Measurements from ENCODE around the gene HS6ST3.

Gene HS6ST3

GRCh38 chr13:96636001-96636709 lies 546.2 kb downstream of the HS6ST3 start:
- no peak overlapping the region for H3K4me3 ChIP-seq (ENCODE audit: low read length)
- no peak for TF ChIP-seq CTCF (conservative IDR thresholded peaks at IDR 0.05; ENCODE audit: low read length)
- DNase-seq (ENCODE audit: low read depth): no peak

- no peak overlapping the region for H3K4me3 ChIP-seq (ENCODE audit: low read length)
- TF ChIP-seq CTCF (conservative IDR thresholded peaks at IDR 0.05; ENCODE audit: low read length): no peak
- no peak for DNase-seq (ENCODE audit: low read depth)
Measured at GRCh38 chr13:96637039-96637438, 547.1 kb downstream of the HS6ST3 start.

- no peak for DNase-seq (ENCODE audit: low read depth)
- H3K4me3 ChIP-seq (ENCODE audit: low read length): no peak overlapping the region
- TF ChIP-seq CTCF (conservative IDR thresholded peaks at IDR 0.05; ENCODE audit: low read length): no peak
Measured at GRCh38 chr13:96646101-96646500, 556.2 kb downstream of the HS6ST3 start.

- H3K4me3 ChIP-seq (ENCODE audit: low read length): no peak overlapping the region
- DNase-seq (ENCODE audit: low read depth): no peak
- TF ChIP-seq CTCF (conservative IDR thresholded peaks at IDR 0.05; ENCODE audit: low read length): no peak
Measured at GRCh38 chr13:96646515-96647211, 556.8 kb downstream of the HS6ST3 start.

GRCh38 chr13:96650301-96650886 lies 560.5 kb downstream of the HS6ST3 start:
- no peak; the same call in 1 of the 2 replicates for TF ChIP-seq CTCF (conservative IDR thresholded peaks at IDR 0.05; ENCODE audit: low read length)
- DNase-seq (ENCODE audit: low read depth): peak; percentile 41
- H3K4me3 ChIP-seq (ENCODE audit: low read length): no peak overlapping the region

GRCh38 chr13:96651598-96651997 lies 561.7 kb downstream of the HS6ST3 start:
- no peak for DNase-seq (ENCODE audit: low read depth)
- TF ChIP-seq CTCF (conservative IDR thresholded peaks at IDR 0.05; ENCODE audit: low read length): no peak
- H3K4me3 ChIP-seq (ENCODE audit: low read length): no peak overlapping the region

Measured in AG10803 (cell line).